NT2/D1 (cell line): ENCODE measurements around the gene UBE4A.
A peak's percentile ranks its signal among the peaks of the same experiment; 100 is the strongest.

Source experiments
- DNase-seq: peaks from one replicate; pipeline ENCODE4 v3.0.0-alpha.2; 2011; ENCODE audit warnings: low read depth, low spot score
- H3K27me3 ChIP-seq: 2 replicates; pipeline ENCODE4 v1.6.0; 2011; ENCODE audit warnings: mild to moderate bottlenecking; ENCODE audit not compliant: insufficient read length, insufficient read depth
- H3K36me3 ChIP-seq: 2 replicates; pipeline ENCODE4 v1.6.1; 2011; ENCODE audit warnings: mild to moderate bottlenecking, low read length, mixed read lengths; ENCODE audit not compliant: insufficient read depth, insufficient read length
- H3K4me1 ChIP-seq: 2 replicates; pipeline ENCODE4 v1.5.1; 2011; ENCODE audit not compliant: insufficient read depth, insufficient read length
- H3K4me3 ChIP-seq: 2 replicates; pipeline ENCODE4 v1.5.1; 2011; ENCODE audit warnings: low read depth; ENCODE audit not compliant: insufficient read length
- H3K9ac ChIP-seq: 2 replicates; pipeline ENCODE4 v1.6.0; 2011; ENCODE audit warnings: low read depth; ENCODE audit not compliant: insufficient read length
- H3K9me3 ChIP-seq: 2 replicates; pipeline ENCODE4 v1.5.1; 2011; ENCODE audit warnings: mild to moderate bottlenecking, low read length; ENCODE audit not compliant: insufficient read depth
- SUZ12 ChIP-seq: IDR thresholded peaks from 2 replicates; pipeline ENCODE4 v1.6.1; 2011; ENCODE audit not compliant: insufficient read length, insufficient read depth; ENCODE audit errors: extremely low read depth
- YY1 ChIP-seq: IDR thresholded peaks from 2 replicates; pipeline ENCODE4 v1.6.1; 2011; ENCODE audit not compliant: insufficient read length, insufficient read depth
- ZNF274 ChIP-seq: IDR thresholded peaks from 2 replicates; pipeline ENCODE4 v1.6.1; 2011; ENCODE audit warnings: mild to moderate bottlenecking, low read depth, low read length

Gene UBE4A

GRCh38 chr11:118359295-118359958 is at the start of gene UBE4A:
TSS of gene UBE4A (plus strand) at chr11:118359600. CDS start at chr11:118365081, 5,481 bp downstream.
- peak; percentile 96 for DNase-seq
- no peak for TF ChIP-seq SUZ12
- TF ChIP-seq ZNF274, result no peak
- no peak for TF ChIP-seq YY1
- H3K36me3 ChIP-seq, result peaks cover 2% of the 10 kb centered on the region
- no peaks in the 10 kb centered on the region for H3K4me1 ChIP-seq
- H3K4me3 ChIP-seq, result peak within 1 kb of the TSS; percentile 94
- peaks cover 3% of the 10 kb centered on the region for H3K27me3 ChIP-seq
- H3K9me3 ChIP-seq, result no peaks in the 10 kb centered on the region
- peak within 1 kb of the TSS; percentile 91 for H3K9ac ChIP-seq

- TF ChIP-seq YY1 (no peak), SUZ12 (no peak), ZNF274 (no peak)
- no peak for DNase-seq
- Histone ChIP-seq H3K27me3 (peaks cover 3% of the 10 kb centered on the region), H3K4me1 (peaks cover 5% of the 10 kb centered on the region), H3K9ac (no peak overlapping the region), H3K4me3 (no peak overlapping the region), H3K9me3 (no peaks in the 10 kb centered on the region), H3K36me3 (no peaks in the 10 kb centered on the region)
These were observed 49.1 kb upstream of the UBE4A start for GRCh38 chr11:118310271-118310670.

GRCh38 chr11:118310781-118311485 is 48.5 kb upstream of the UBE4A start:
- no peak for DNase-seq
- Histone ChIP-seq H3K9me3 (no peaks in the 10 kb centered on the region), H3K36me3 (no peaks in the 10 kb centered on the region), H3K4me3 (no peak overlapping the region), H3K27me3 (peaks cover 3% of the 10 kb centered on the region), H3K4me1 (peaks cover 6% of the 10 kb centered on the region), H3K9ac (no peak overlapping the region)
- TF ChIP-seq ZNF274 (no peak), SUZ12 (no peak), YY1 (no peak)

- no peak for DNase-seq
- no peaks in the 10 kb centered on the region for H3K36me3 ChIP-seq
- no peaks in the 10 kb centered on the region for H3K9me3 ChIP-seq
- H3K9ac ChIP-seq, result no peak overlapping the region
- H3K4me3 ChIP-seq, result no peak overlapping the region
- peaks cover 3% of the 10 kb centered on the region for H3K27me3 ChIP-seq
- H3K4me1 ChIP-seq, result peaks cover 6% of the 10 kb centered on the region
- TF ChIP-seq SUZ12 (no peak), YY1 (no peak), ZNF274 (no peak)
These were observed 47.9 kb upstream of the UBE4A start for GRCh38 chr11:118311518-118311917.

- H3K27me3 ChIP-seq, result peaks cover 3% of the 10 kb centered on the region
- no peak overlapping the region for H3K4me3 ChIP-seq
- no peaks in the 10 kb centered on the region for H3K9me3 ChIP-seq
- DNase-seq, result no peak
- H3K9ac ChIP-seq, result no peak overlapping the region
- no peaks in the 10 kb centered on the region for H3K36me3 ChIP-seq
- peaks cover 9% of the 10 kb centered on the region for H3K4me1 ChIP-seq
- TF ChIP-seq YY1, result no peak
- no peak for TF ChIP-seq SUZ12
- no peak for TF ChIP-seq ZNF274
These were observed 47.1 kb upstream of the UBE4A start for GRCh38 chr11:118312328-118312727.

GRCh38 chr11:118313242-118313641 is 46.2 kb upstream of the UBE4A start:
- no peak overlapping the region for H3K4me3 ChIP-seq
- H3K27me3 ChIP-seq, result peaks cover 3% of the 10 kb centered on the region
- peaks cover 9% of the 10 kb centered on the region for H3K4me1 ChIP-seq
- H3K9me3 ChIP-seq, result no peaks in the 10 kb centered on the region
- no peaks in the 10 kb centered on the region for H3K36me3 ChIP-seq
- TF ChIP-seq YY1 (no peak), SUZ12 (no peak)
- H3K9ac ChIP-seq, result no peak overlapping the region
- DNase-seq, result no peak

GRCh38 chr11:118314988-118315411 is 44.4 kb upstream of the UBE4A start:
- H3K36me3 ChIP-seq, result no peaks in the 10 kb centered on the region
- peaks cover 9% of the 10 kb centered on the region for H3K4me1 ChIP-seq
- no peaks in the 10 kb centered on the region for H3K9me3 ChIP-seq
- TF ChIP-seq SUZ12, result no peak
- no peak for TF ChIP-seq YY1
- no peak for TF ChIP-seq ZNF274
- peaks cover 8% of the 10 kb centered on the region for H3K27me3 ChIP-seq
- no peak for DNase-seq
- H3K4me3 ChIP-seq, result peak overlapping the region; percentile 25
- H3K9ac ChIP-seq, result peak overlapping the region; percentile 29
